ENCODE results near the gene SPOCK3. TPM values are rescaled to one million over a fixed set of nuclear protein-coding genes. Genes with fewer than 3 reads are reported as not detected.

Gene SPOCK3
- total RNA-seq, 4 donors from 2014 or later = not detected

DNA sequence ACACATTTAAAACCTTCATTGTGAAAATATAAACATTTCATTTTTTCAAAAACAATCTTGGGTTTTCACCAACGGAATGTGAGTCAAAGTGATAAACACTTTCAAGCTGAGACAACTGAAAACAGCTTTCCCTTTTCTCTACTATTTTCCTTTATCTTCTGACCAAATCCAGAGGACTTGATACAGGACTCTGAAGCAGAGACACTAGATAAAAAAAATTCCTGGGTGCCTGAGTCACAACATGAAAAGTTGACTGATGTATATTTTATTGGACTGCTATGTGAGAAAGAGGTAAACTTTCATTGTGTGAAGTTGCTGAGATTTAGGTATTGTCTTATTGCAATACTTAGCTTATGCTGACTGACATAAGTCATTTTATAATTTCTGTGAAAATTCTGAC lies 411.2 kb downstream of the SPOCK3 start:
- TF ChIP-seq, protein P1, sequence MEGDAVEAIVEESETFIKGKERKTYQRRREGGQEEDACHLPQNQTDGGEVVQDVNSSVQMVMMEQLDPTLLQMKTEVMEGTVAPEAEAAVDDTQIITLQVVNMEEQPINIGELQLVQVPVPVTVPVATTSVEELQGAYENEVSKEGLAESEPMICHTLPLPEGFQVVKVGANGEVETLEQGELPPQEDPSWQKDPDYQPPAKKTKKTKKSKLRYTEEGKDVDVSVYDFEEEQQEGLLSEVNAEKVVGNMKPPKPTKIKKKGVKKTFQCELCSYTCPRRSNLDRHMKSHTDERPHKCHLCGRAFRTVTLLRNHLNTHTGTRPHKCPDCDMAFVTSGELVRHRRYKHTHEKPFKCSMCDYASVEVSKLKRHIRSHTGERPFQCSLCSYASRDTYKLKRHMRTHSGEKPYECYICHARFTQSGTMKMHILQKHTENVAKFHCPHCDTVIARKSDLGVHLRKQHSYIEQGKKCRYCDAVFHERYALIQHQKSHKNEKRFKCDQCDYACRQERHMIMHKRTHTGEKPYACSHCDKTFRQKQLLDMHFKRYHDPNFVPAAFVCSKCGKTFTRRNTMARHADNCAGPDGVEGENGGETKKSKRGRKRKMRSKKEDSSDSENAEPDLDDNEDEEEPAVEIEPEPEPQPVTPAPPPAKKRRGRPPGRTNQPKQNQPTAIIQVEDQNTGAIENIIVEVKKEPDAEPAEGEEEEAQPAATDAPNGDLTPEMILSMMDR (IDR thresholded peaks at IDR 0.05) = no peak
- ATAC-seq (ENCODE audit: low FRiP score) (no peak), DNase-seq (ENCODE audit: low spot score) (no peak)

DNA sequence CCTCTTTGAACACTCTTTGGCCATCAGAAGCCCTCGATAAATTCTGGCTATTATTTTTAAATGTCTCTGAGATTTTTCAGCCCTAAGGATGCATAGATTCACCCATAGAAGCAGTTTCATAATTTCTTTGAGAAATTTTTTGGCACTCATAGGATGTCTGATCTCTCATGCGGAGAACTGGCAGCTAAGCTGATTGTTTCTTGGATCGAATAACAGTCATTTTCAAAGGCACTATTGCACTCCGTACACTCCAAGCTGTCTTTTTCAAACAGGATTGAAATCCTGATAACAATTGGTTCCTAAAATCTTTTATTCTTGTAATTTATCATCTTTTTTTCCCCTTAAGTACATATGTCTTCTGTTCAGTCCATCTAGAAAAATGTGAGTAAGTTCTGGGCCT lies 411.9 kb downstream of the SPOCK3 start:
- TF ChIP-seq, protein P1 (IDR thresholded peaks at IDR 0.05) = no peak
- no peak for DNase-seq (ENCODE audit: low spot score)
- no peak for ATAC-seq (ENCODE audit: low FRiP score)

DNA sequence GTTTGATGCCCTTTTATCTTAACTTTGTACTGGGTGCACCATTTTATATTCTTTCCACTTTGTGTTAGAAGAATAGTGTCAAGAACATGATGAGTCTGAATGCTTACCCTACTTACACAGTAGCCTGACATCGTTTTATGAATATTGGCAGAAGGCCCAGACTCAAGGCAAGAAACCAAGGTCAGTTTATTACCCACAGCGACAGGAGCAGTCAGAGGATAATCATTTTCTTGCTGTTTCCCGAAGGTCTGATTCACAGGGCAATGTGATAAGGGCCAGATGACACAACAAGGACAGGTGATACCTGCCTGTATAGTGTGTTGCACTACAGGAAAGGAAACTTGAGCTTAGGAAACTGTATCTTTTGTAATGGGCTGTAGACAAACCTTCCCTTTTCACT lies 417.4 kb downstream of the SPOCK3 start:
- TF ChIP-seq, protein P1 (IDR thresholded peaks at IDR 0.05) = no peak
- DNase-seq (ENCODE audit: low spot score) (no peak), ATAC-seq (ENCODE audit: low FRiP score) (no peak)

DNA sequence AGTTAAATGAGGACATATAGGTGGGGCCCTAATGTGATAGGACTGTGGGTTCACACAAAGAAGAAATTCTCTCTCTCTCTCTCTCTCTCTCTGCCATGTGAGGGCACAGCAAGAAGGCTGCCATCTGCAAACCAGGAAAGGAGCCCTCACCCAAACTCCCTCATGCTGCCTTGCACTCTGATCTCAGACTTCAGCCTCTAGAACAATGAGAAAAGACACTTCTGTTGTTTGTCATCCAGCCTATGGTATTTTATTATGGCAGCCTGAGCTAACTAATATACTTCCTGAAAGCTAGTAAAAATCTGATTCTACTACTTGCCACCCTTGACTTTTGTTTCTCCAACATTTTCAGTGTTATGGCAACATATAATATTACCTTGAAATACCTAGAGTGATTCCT lies 425.9 kb downstream of the SPOCK3 start:
- DNase-seq (ENCODE audit: low spot score) (no peak), ATAC-seq (ENCODE audit: low FRiP score) (no peak)

DNA sequence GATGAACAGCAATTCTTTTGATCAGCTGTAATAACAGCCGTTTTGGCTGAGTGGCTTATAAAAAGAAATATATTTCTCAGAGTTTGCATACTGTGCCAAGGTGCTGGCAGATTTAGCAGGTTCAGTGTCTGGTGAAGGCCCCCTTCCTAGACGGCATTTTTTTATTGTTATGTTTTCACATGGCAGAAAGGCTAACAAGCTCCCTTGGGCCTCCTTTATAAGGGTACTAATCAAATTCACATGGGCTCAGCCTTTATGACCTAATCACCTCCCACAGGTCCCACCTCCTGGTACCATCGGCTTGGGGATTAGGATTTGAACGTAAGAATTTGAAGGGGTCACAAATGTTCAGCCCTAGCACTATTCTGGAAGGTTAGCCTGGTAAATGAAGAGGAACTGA lies 431.9 kb downstream of the SPOCK3 start:
- DNase-seq (ENCODE audit: low spot score) = no peak
- TF ChIP-seq, protein P1 (IDR thresholded peaks at IDR 0.05) = no peak

More for the DNA sequence above, 425.9 kb downstream of the SPOCK3 start:
- TF ChIP-seq, protein P1 (IDR thresholded peaks at IDR 0.05) = no peak

DNA sequence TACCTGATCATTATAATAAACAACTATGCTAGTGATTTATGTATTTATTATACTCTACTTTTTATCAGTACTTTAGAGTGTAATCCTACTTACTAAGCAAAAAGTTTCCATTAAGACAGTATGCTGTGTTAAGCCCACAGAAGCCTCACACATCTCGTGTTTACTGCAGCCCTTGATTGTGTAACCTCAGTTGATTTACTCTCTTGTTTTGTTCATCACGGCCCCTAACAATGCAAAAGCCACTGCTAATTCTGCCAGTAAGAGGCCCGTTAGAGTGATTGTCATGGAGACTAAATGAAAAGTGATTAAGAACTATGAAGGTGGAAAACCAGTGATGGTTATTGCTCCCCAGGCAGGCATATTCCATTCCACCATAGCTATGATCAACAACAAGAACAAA lies 436.2 kb downstream of the SPOCK3 start:
- no peak for ATAC-seq (ENCODE audit: low FRiP score)
- DNase-seq (ENCODE audit: low spot score) = no peak
- TF ChIP-seq, protein P1 (IDR thresholded peaks at IDR 0.05) = no peak

More for the DNA sequence above, 431.9 kb downstream of the SPOCK3 start:
- ATAC-seq (ENCODE audit: low FRiP score) = no peak

DNA sequence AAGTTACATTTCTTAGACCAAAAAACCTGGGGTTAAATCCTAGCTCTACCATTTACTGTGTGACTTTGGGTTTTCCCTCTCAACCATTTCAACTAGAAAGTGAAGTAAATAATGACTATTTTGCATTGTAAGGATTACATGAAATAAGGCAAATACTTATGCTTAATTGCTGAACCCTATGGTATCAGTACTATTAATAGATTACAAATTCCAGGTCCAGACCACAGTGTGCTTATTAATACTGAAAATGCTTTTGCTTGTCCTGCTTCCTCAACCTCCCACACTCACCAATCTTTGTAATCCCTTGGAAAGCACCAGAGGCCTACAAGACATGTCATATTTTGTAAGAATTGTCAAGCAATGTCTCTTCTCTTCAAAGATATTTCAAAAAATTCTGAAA lies 456.5 kb downstream of the SPOCK3 start:
- TF ChIP-seq, protein P1 (IDR thresholded peaks at IDR 0.05) = no peak
- DNase-seq (ENCODE audit: low spot score) = no peak
- ATAC-seq (ENCODE audit: low FRiP score) = no peak

Data from omental fat pad (tissue), 4 donors.